ENCODE data around the gene TSC22D2. TPM values are rescaled to one million over a fixed set of nuclear protein-coding genes. Genes with fewer than 3 reads are reported as not detected.

Gene TSC22D2
- total and polyA plus RNA-seq, 8 donors, result 5.9 to 12.2 (median 7.8) TPM

DNA sequence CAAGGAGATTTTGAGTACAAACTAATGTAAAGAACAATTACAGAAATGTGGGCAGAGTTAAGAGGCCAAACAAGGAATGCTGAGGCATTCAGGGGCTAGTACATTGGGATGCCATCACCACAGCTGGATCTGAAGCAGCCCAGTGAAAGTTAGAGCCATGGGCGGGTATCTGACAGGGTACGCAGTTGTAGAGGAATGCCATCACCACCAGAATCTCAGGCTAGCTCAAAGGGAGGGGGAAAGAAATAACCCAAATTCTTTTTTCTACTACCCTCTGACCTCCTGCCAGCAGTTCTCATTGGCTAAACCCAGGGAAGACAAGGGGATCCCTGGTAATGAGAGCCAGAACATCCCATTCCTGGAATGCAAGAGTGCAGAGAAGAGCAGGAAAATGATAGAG, 9.0 kb upstream of the TSC22D2 start:
- 99 to 100% methylated on average over 2 of the region's 2 CpGs for WGBS, 2 donors
- no peak for ATAC-seq
- Histone ChIP-seq H3K9me3 (no peaks in the 10 kb centered on the region), H3K4me1 (peaks cover 0 to 4% (median 0%) of the 10 kb centered on the region in 3 donors), H3K36me3 (no peaks in the 10 kb centered on the region), H3K27ac (no peak overlapping the region), H3K4me3 (no peak overlapping the region), H3K27me3 (no peaks in the 10 kb centered on the region)
- intact Hi-C loops (cut with DNase I), result no loop called here
- FAIRE-seq, result no peak
- DNase-seq, result no peak
- TF ChIP-seq, protein P1, sequence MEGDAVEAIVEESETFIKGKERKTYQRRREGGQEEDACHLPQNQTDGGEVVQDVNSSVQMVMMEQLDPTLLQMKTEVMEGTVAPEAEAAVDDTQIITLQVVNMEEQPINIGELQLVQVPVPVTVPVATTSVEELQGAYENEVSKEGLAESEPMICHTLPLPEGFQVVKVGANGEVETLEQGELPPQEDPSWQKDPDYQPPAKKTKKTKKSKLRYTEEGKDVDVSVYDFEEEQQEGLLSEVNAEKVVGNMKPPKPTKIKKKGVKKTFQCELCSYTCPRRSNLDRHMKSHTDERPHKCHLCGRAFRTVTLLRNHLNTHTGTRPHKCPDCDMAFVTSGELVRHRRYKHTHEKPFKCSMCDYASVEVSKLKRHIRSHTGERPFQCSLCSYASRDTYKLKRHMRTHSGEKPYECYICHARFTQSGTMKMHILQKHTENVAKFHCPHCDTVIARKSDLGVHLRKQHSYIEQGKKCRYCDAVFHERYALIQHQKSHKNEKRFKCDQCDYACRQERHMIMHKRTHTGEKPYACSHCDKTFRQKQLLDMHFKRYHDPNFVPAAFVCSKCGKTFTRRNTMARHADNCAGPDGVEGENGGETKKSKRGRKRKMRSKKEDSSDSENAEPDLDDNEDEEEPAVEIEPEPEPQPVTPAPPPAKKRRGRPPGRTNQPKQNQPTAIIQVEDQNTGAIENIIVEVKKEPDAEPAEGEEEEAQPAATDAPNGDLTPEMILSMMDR (IDR thresholded peaks at IDR 0.05), result no peak

DNA sequence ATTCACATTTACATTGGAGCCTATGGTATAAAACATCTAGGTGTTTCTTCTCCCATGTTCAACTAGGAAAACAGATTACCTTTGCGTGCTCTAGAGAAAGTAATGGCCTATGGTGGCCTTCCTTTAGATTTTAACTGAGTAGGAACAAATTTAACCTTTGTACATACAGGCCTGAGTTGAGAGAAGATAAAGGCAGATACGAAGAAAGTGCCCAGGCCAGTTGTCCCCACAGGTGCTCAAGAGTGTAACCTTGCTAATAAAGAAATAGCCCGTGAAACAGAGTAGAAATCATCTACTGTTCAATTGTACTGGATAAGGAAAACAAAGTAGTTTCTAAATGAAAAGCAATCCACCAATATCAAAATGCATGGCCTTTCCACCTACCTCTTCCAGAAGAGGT, 6.8 kb upstream of the TSC22D2 start:
- WGBS, 2 donors, result 39 to 45% methylated on average over 3 of the region's 3 CpGs
- TF ChIP-seq, protein P1 (IDR thresholded peaks at IDR 0.05), result no peak
- FAIRE-seq (no peak), DNase-seq (no peak), ATAC-seq (peak; percentile 56 to 76 (median 72))
- Histone ChIP-seq H3K9me3 (no peaks in the 10 kb centered on the region), H3K4me1 (peaks cover 0 to 4% (median 0%) of the 10 kb centered on the region in 3 donors), H3K27ac (no peak overlapping the region), H3K36me3 (no peaks in the 10 kb centered on the region), H3K27me3 (no peaks in the 10 kb centered on the region), H3K4me3 (no peak overlapping the region)
- intact Hi-C loops (cut with DNase I), result no loop called here

DNA sequence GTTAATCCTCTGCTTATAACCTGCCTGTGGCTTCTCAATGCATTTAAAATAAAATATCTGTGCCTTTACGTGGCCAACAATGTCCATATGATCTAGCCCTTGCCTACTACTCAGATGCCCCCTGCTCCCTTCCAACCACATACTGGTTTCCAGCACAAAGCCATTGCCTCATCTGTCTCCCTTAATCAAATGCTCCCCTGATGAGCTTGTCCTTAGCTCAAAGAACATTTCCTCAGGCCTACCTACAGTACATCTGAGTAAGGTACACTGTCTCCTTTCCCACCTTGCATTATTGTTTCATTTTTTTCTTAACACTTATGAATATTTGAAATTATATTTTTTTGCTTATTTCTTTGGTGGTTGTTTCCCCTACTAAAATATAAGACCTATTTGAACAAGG, 5.9 kb upstream of the TSC22D2 start:
- Histone ChIP-seq H3K36me3 (no peaks in the 10 kb centered on the region), H3K4me1 (peaks cover 0 to 11% (median 7%) of the 10 kb centered on the region in 3 donors), H3K27me3 (no peaks in the 10 kb centered on the region), H3K27ac (no peak overlapping the region), H3K9me3 (no peaks in the 10 kb centered on the region), H3K4me3 (no peak overlapping the region)
- TF ChIP-seq, protein P1 (IDR thresholded peaks at IDR 0.05), result no peak
- intact Hi-C loops (cut with DNase I), result no loop called here
- DNase-seq, result no peak
- 90 to 94% methylated on average over 1 of the region's 1 CpG for WGBS, 2 donors
- FAIRE-seq, result no peak
- ATAC-seq, result no peak

DNA sequence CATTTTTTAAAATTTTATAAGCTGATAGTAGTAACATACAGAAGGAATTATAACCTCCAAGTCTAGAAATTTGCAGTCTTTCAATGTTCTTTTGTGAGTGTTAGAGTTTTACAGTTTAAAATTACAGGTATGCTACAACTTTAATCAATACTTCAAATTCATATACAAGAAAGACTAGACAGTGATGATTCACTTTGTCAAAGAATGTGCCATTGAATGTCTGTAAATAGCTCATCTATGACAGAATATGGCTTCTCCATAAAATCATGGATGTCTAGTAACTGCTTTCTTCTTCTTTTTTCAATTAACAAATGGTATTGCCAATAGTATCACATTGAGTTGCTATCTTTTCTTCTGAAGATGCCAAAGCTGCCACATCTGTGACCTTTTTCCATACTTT, 4.1 kb upstream of the TSC22D2 start:
- Histone ChIP-seq H3K4me3 (no peak overlapping the region), H3K9me3 (no peaks in the 10 kb centered on the region), H3K27ac (no peak overlapping the region), H3K36me3 (no peaks in the 10 kb centered on the region), H3K4me1 (peaks cover 0 to 11% (median 7%) of the 10 kb centered on the region in 3 donors), H3K27me3 (no peaks in the 10 kb centered on the region)
- DNase-seq, result no peak
- ATAC-seq, result no peak
- FAIRE-seq, result no peak
- TF ChIP-seq, protein P1 (IDR thresholded peaks at IDR 0.05), result no peak
- intact Hi-C loops (cut with DNase I), result no loop called here

DNA sequence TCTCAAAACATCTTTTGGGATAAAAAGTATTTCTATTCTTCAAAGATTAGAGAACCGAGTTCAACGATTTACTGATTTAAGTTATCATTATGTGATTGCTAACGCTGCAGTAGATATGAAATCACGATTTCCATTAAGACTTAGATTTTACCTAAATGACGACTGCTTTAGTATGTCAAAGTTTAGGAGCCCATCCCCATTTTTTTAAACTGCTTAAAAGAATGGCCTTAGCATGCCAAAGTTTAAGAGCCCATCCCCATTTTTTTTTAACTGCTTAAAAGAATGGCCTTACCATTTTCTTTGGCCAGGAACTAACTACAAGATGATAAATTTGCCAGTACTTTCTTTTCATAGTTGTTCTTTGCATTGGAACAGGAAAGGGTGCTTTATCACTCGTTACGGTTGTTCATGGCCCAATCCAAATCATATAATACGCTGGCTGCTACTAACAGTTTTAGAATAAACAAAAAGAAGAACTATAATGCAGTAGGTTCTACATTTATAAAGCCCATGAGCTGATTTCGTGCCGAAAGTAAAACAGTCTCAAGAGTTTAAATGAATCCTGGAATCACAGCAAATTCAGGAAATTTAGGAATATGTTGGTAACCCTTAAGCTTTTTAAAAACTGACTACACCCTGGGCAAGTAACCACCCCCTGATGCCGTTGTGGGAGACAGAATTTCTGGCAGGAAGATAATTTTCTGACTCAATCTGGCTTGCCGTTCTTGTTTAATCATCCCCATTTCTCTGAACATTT, 869 bp upstream of the TSC22D2 start:
- H3K36me3 ChIP-seq, result no peaks in the 10 kb centered on the region
- FAIRE-seq, result no peak
- no peaks in the 10 kb centered on the region for H3K27me3 ChIP-seq
- 12 to 13% methylated on average over 12 of the region's 12 CpGs for WGBS, 2 donors
- peak overlapping the region; percentile 98 to 100 (median 100) for H3K27ac ChIP-seq
- H3K4me1 ChIP-seq, result peaks cover 0 to 7% (median 7%) of the 10 kb centered on the region in 3 donors
- intact Hi-C loops (cut with DNase I), result no loop called here
- no peak for ATAC-seq
- no peak for DNase-seq
- peak overlapping the region; percentile 78 to 95 (median 86) for H3K4me3 ChIP-seq
- no peaks in the 10 kb centered on the region for H3K9me3 ChIP-seq
- TF ChIP-seq, protein P1 (IDR thresholded peaks at IDR 0.05), result no peak
